8988T (cell line): ENCODE measurements around the gene CHRNA7.

Source experiments
- DNase-seq: peaks from one replicate; pipeline ENCODE4 v3.0.0; 2011

The CHRNA7 gene

GRCh38 chr15:32089851-32090359, 59.6 kb downstream of the CHRNA7 start:
- DNase-seq = no peak

GRCh38 chr15:32091505-32092380, 61.4 kb downstream of the CHRNA7 start:
- DNase-seq = no peak

GRCh38 chr15:32096213-32096612, 65.9 kb downstream of the CHRNA7 start:
- no peak for DNase-seq

GRCh38 chr15:32096916-32097617, 66.8 kb downstream of the CHRNA7 start:
- DNase-seq = no peak

GRCh38 chr15:32098033-32098432, 67.7 kb downstream of the CHRNA7 start:
- DNase-seq = no peak

- no peak for DNase-seq
Observed at GRCh38 chr15:32099097-32099785, 68.9 kb downstream of the CHRNA7 start.

- DNase-seq = no peak
Observed at GRCh38 chr15:32099956-32100684, 69.8 kb downstream of the CHRNA7 start.

- DNase-seq = no peak
Observed at GRCh38 chr15:32104061-32104995, 74.0 kb downstream of the CHRNA7 start.

GRCh38 chr15:32105258-32106241, 75.2 kb downstream of the CHRNA7 start:
- no peak for DNase-seq

GRCh38 chr15:32106401-32107381, 76.4 kb downstream of the CHRNA7 start:
- DNase-seq = no peak

- DNase-seq = no peak
Observed at GRCh38 chr15:32107477-32108080, 77.3 kb downstream of the CHRNA7 start.

GRCh38 chr15:32108661-32109060, 78.3 kb downstream of the CHRNA7 start:
- no peak for DNase-seq

- DNase-seq = no peak
Observed at GRCh38 chr15:32112101-32112500, 81.8 kb downstream of the CHRNA7 start.

- DNase-seq = no peak
Observed at GRCh38 chr15:32113224-32113623, 82.9 kb downstream of the CHRNA7 start.

- no peak for DNase-seq
Observed at GRCh38 chr15:32117122-32117521, 86.8 kb downstream of the CHRNA7 start.

- DNase-seq = no peak
Observed at GRCh38 chr15:32119286-32119685, 89.0 kb downstream of the CHRNA7 start.

- no peak for DNase-seq
Observed at GRCh38 chr15:32119694-32120330, 89.5 kb downstream of the CHRNA7 start.
